ENCODE results near the gene AIMP1. TPM values are rescaled to one million over a fixed set of nuclear protein-coding genes. Genes with fewer than 3 reads are reported as not detected.

AIMP1 gene
- total and polyA plus RNA-seq, 9 donors, result 19.7 to 46.5 (median 39.4) TPM

DNA sequence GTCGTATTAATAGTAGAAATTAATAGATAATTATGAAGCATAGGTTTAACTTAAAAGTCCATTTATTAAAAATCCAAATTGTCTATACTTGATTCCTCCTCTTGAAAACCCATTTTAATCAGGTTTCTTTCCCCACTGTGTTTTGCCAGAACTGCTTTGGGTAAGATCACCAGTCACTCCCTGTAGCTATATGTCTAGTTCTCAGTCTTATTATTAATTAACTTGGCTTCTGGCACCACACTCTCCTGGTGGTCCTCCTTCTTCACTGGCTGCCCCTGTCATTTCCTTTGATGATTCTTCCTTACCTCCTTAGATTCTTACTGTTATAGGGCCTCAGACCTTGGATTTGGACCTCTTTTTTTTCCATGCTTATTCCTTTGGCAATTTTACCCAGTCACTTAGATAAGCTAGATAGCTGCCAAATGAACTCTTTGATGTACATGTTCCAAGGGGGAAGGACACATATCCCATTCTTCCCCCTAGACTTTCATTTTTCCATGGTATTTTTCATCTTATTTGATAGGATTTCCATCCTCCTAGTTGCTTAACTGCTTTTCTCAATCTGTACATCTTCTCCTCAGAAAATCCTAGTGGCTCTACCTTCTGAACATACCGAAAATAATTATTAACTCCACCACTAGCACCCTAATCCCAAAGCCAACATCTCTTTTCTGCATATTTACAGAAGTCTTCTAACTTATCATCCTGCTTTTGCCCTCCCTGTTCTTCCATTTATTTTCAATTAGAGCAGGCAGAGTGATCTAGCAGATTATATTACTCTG lies 27.7 kb downstream of the AIMP1 start:
- no peaks in the 10 kb centered on the region for H3K27me3 ChIP-seq
- DNase-seq, result no peak
- no peak overlapping the region for H3K27ac ChIP-seq
- intact Hi-C loops (cut with DNase I), result no loop called here
- peaks cover 2% of the 10 kb centered on the region for H3K4me1 ChIP-seq (ENCODE audit: insufficient read depth)
- TF ChIP-seq EP300 (IDR thresholded peaks at IDR 0.05) (no peak), POLR2A (IDR thresholded peaks at IDR 0.05) (no peak), CTCF (IDR thresholded peaks at IDR 0.05) (no peak)
- no peaks in the 10 kb centered on the region for H3K36me3 ChIP-seq
- no peak overlapping the region for H3K4me3 ChIP-seq
- H3K9me3 ChIP-seq, result no peaks in the 10 kb centered on the region
- 95 to 97% (median 95%) methylated on average over 2 of the region's 2 CpGs for WGBS, 3 donors

DNA sequence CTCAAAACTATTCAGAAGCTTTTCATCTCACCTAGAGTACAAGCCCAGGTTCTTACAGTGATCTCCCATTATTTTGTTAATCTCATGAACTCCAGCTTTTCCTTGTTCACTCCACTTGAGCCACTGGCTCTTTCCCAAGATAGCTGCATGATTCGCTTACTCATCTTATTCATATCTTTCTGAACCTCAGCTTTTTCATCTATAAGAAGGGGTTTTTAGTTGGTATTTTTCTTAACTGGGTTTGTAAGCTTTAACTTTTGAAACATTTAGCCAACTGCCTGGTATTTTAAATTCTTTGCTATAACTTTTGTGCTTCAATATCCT lies 28.3 kb downstream of the AIMP1 start:
- intact Hi-C loops (cut with DNase I), result no loop called here
- no peak for DNase-seq
- no peaks in the 10 kb centered on the region for H3K9me3 ChIP-seq
- H3K27me3 ChIP-seq, result no peaks in the 10 kb centered on the region
- TF ChIP-seq CTCF (IDR thresholded peaks at IDR 0.05) (no peak), EP300 (IDR thresholded peaks at IDR 0.05) (no peak), POLR2A (IDR thresholded peaks at IDR 0.05) (no peak)
- H3K4me1 ChIP-seq (ENCODE audit: insufficient read depth), result peaks cover 2% of the 10 kb centered on the region
- H3K27ac ChIP-seq, result no peak overlapping the region
- no peaks in the 10 kb centered on the region for H3K36me3 ChIP-seq
- 59 to 62% (median 60%) methylated on average over 1 of the region's 1 CpG for WGBS, 3 donors
- no peak overlapping the region for H3K4me3 ChIP-seq

DNA sequence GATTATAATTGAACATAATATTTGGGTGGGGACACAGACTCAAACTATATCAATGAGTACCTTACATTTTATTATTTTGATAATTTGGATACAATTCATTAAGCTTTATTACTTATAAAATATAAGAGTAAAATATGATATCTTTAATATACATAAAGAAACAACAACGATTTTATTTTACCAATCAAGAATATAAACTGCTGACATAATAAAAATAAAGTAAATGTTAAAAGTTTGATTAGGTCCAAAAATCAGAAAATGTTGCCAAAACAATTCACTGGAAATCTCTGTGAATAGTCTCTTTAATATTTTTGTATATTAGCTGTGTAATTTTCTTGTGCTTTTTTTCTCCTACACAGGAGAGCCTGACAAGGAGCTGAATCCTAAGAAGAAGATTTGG lies 30.8 kb downstream of the AIMP1 start:
- H3K4me1 ChIP-seq (ENCODE audit: insufficient read depth), result peaks cover 2% of the 10 kb centered on the region
- H3K9me3 ChIP-seq, result no peaks in the 10 kb centered on the region
- TF ChIP-seq CTCF (IDR thresholded peaks at IDR 0.05) (no peak), POLR2A (IDR thresholded peaks at IDR 0.05) (no peak), EP300 (IDR thresholded peaks at IDR 0.05) (no peak)
- intact Hi-C loops (cut with DNase I), result no loop called here
- H3K27me3 ChIP-seq, result no peaks in the 10 kb centered on the region
- H3K36me3 ChIP-seq, result no peaks in the 10 kb centered on the region
- no peak overlapping the region for H3K4me3 ChIP-seq
- WGBS, 3 donors, result 80 to 91% (median 80%) methylated on average over 1 of the region's 1 CpG
- no peak for DNase-seq
- H3K27ac ChIP-seq, result no peak overlapping the region

DNA sequence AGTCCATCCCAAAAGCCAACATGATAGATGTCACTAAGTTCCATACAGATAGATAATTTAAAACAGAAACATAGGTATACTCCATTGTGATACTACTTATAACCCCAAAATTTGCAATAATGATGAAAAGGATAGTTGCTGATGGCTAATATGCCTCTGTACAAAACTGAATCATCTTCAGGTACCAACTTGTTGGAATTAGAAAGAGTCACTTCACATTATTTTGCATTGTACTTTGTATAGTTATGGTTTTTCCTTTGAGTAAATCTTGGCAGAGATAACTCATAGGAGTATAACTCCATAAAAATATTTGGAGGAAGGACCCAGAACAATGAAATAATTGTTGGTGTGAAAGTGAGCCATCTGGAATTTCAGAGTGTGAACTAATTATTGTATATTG lies 34.7 kb downstream of the AIMP1 start:
- no peak overlapping the region for H3K4me3 ChIP-seq
- no peaks in the 10 kb centered on the region for H3K4me1 ChIP-seq (ENCODE audit: insufficient read depth)
- DNase-seq, result no peak
- TF ChIP-seq CTCF (IDR thresholded peaks at IDR 0.05) (no peak), POLR2A (IDR thresholded peaks at IDR 0.05) (no peak), EP300 (IDR thresholded peaks at IDR 0.05) (no peak)
- no peaks in the 10 kb centered on the region for H3K36me3 ChIP-seq
- intact Hi-C loops (cut with DNase I), result no loop called here
- H3K27me3 ChIP-seq, result no peaks in the 10 kb centered on the region
- H3K27ac ChIP-seq, result no peak overlapping the region
- H3K9me3 ChIP-seq, result no peaks in the 10 kb centered on the region

Measured in ovary (tissue), 9 donors.